Measurements from ENCODE around the gene FERMT1.

DNA sequence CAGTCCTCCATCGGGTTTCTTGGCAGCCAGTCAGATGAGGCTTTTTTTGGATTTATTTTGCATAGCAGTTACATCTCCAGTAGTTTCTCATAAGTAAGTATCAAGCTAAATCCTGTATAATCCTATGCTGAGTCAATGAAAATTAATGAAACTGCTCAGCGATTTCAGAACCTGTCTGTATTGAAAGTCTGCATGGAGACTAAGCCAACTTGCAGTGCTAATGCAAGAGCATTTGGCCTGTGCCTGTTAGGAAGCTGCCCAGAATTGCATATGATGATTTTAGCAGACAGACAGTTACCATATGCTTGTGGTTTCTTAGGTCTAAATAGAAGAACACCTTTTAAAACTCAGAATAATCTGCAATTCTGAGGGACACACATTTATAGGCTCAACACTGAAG lies 43.8 kb downstream of the FERMT1 start:
- no peak for TF ChIP-seq POLR2A (IDR thresholded peaks at IDR 0.05)
- TF ChIP-seq, protein P1, sequence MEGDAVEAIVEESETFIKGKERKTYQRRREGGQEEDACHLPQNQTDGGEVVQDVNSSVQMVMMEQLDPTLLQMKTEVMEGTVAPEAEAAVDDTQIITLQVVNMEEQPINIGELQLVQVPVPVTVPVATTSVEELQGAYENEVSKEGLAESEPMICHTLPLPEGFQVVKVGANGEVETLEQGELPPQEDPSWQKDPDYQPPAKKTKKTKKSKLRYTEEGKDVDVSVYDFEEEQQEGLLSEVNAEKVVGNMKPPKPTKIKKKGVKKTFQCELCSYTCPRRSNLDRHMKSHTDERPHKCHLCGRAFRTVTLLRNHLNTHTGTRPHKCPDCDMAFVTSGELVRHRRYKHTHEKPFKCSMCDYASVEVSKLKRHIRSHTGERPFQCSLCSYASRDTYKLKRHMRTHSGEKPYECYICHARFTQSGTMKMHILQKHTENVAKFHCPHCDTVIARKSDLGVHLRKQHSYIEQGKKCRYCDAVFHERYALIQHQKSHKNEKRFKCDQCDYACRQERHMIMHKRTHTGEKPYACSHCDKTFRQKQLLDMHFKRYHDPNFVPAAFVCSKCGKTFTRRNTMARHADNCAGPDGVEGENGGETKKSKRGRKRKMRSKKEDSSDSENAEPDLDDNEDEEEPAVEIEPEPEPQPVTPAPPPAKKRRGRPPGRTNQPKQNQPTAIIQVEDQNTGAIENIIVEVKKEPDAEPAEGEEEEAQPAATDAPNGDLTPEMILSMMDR (IDR thresholded peaks at IDR 0.05), result no peak
- TF ChIP-seq EP300 (IDR thresholded peaks at IDR 0.05), result no peak

Measured in tibial nerve (tissue), 4 donors.